Panc1 (cell line): ENCODE results near the gene ABCG1. TPM values are rescaled to one million over a fixed set of nuclear protein-coding genes. Genes with fewer than 3 reads are reported as not detected.

Source experiments
- ATAC-seq: fragments of 200-7000 bp; cut with Tn5 transposase; 2 replicates; pipeline ENCODE4 v1.9.1; 2020; ENCODE audit warnings: mild to moderate bottlenecking, moderate library complexity
- BruUV-seq: library from RNA; stranded (reverse); fragments of 400-500 nt; replicated peaks from 2 replicates; lab custom pipeline; 2021; lab: Mats Ljungman, UMichigan
- CTCF ChIA-PET: fragments of 300-600 bp; sonication (Branson Sonifier 250); formaldehyde crosslinking; loops from one replicate; lab custom pipeline; 2022; ENCODE audit warnings: antibody characterized with exemption; lab: Charles Lee
- POLR2A ChIA-PET: fragments of 300-600 bp; sonication (Branson Sonifier 250); formaldehyde crosslinking; loops from one replicate; lab custom pipeline; 2022; ENCODE audit warnings: antibody characterized with exemption; lab: Charles Lee
- DNase-seq: peaks from one replicate; pipeline ENCODE4 v3.0.0-alpha.2; 2010; ENCODE audit warnings: low read depth, low spot score
- H3K27ac ChIP-seq: 2 replicates; pipeline ENCODE4 v1.5.1; 2011; ENCODE audit warnings: mild to moderate bottlenecking, low read length, inconsistent platforms
- H3K27me3 ChIP-seq: fragments of 200-500 bp; sonication (Bioruptor generic); 2 replicates; pipeline ENCODE4 v1.6.0; 2014; ENCODE audit warnings: low read length, inconsistent platforms; ENCODE audit not compliant: control insufficient read depth, insufficient read depth
- H3K36me3 ChIP-seq: fragments of 200-500 bp; sonication (Bioruptor generic); 2 replicates; pipeline ENCODE4 v1.5.1; 2014; ENCODE audit warnings: inconsistent platforms, mild to moderate bottlenecking, low read length, moderate library complexity; ENCODE audit not compliant: control insufficient read depth, insufficient read depth
- H3K4me1 ChIP-seq: 2 replicates; pipeline ENCODE4 v1.5.1; 2011; ENCODE audit warnings: inconsistent platforms, mild to moderate bottlenecking, low read length, moderate library complexity; ENCODE audit not compliant: control insufficient read depth, insufficient read depth
- H3K4me3 ChIP-seq, 2 experiments: 2 replicates each; pipeline ENCODE4 v1.5.1; 2011 to 2012; ENCODE audit warnings: low read depth in 2 of 2, low read length in 2 of 2, mild to moderate bottlenecking in 2 of 2, inconsistent platforms in 1 of 2, moderate library complexity in 1 of 2
- H3K9me3 ChIP-seq: fragments of 200-500 bp; sonication (Bioruptor generic); 2 replicates; pipeline ENCODE4 v1.5.1; 2014; ENCODE audit warnings: low read depth, mild to moderate bottlenecking, inconsistent platforms, low read length, moderate library complexity; ENCODE audit not compliant: control insufficient read depth, insufficient read depth
- POLR2AphosphoS5 ChIP-seq: IDR thresholded peaks from 2 replicates; pipeline ENCODE4 v1.6.1; 2012; ENCODE audit warnings: mild to moderate bottlenecking, low read depth, low read length, moderate library complexity
- SIN3A ChIP-seq: IDR thresholded peaks from 2 replicates; pipeline ENCODE4 v1.6.1; 2012; ENCODE audit warnings: low read depth, mild to moderate bottlenecking, low read length, moderate library complexity, borderline replicate concordance; ENCODE audit not compliant: insufficient read depth
- TCF7L2 ChIP-seq: IDR thresholded peaks from 2 replicates; pipeline ENCODE4 v1.6.1; 2011; ENCODE audit warnings: mild to moderate bottlenecking, low read depth, low read length, inconsistent platforms
- in situ Hi-C: cut with HindIII; loops from 2 replicates; pipeline ENCODE4 v1.10.0; 2016; ENCODE audit warnings: low sequenced_read_pairs, low pct_unique_long_range_greater_than_20kb
- intact Hi-C: fragments of 100-400 bp; cut with micrococcal nuclease; formaldehyde crosslinking; loops from one replicate; pipeline ENCODE4 v1.10.0; 2022; ENCODE audit not compliant: unreplicated experiment
- total RNA-seq: library from RNA; stranded (reverse); gene quantifications from one replicate; pipeline ENCODE4 v1.2.1, GENCODE V29; 2021; ENCODE audit not compliant: unreplicated experiment
- TF ChIP-seq, protein P1 (sequence below), 2 experiments: IDR thresholded peaks; 2 replicates each; pipeline ENCODE4 v1.6.1; 2011 to 2012; ENCODE audit warnings: low read depth in 2 of 2, control low read depth in 1 of 2, low read length in 1 of 2, mild to moderate bottlenecking in 1 of 2, moderate library complexity in 1 of 2; ENCODE audit not compliant: insufficient read depth in 1 of 2
- TF ChIP-seq, protein P2 (sequence below): fragments of 450-650 bp; IDR thresholded peaks from 2 replicates; pipeline ENCODE4 v1.5.1; 2017; ENCODE audit warnings: mild to moderate bottlenecking

The ABCG1 gene
- total RNA-seq, 1 experiment from 2014 or later, result 0.80 TPM

DNA sequence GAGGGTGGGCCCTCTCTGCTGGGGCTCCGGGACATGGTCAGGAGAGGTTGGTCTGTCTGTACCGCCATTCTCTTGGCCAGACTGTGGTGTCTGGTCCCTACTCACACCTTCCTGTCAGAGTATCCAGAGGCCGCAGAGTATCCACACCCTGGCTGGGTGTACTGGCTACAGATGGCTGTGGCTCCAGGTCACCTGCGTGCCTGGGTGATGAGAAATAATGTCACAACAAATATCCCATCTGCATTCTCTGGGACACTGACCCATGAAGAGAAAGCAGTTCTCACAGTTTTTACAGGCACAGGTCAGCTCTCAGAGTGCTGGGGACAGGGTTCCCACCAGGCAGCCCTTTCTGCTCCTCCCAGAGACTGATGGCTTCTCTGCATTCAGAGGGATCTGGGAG, 37.4 kb downstream of the ABCG1 start:
- H3K36me3 ChIP-seq, result no peaks in the 10 kb centered on the region
- no peaks in the 10 kb centered on the region for H3K9me3 ChIP-seq
- no peaks in the 10 kb centered on the region for H3K27me3 ChIP-seq
- ChIA-PET CTCF (no interaction called here), POLR2A (no interaction called here)
- intact Hi-C loops, result loop anchor here (10.0 kb wide), 1 partner anchor 112 kb away; no protein-coding TSS in a partner anchor
- DNase-seq (no peak), ATAC-seq (no peak)
- no peak overlapping the region for H3K27ac ChIP-seq
- TF ChIP-seq POLR2AphosphoS5 (no peak), SIN3A (no peak), TCF7L2 (no peak)
- TF ChIP-seq, protein P1, sequence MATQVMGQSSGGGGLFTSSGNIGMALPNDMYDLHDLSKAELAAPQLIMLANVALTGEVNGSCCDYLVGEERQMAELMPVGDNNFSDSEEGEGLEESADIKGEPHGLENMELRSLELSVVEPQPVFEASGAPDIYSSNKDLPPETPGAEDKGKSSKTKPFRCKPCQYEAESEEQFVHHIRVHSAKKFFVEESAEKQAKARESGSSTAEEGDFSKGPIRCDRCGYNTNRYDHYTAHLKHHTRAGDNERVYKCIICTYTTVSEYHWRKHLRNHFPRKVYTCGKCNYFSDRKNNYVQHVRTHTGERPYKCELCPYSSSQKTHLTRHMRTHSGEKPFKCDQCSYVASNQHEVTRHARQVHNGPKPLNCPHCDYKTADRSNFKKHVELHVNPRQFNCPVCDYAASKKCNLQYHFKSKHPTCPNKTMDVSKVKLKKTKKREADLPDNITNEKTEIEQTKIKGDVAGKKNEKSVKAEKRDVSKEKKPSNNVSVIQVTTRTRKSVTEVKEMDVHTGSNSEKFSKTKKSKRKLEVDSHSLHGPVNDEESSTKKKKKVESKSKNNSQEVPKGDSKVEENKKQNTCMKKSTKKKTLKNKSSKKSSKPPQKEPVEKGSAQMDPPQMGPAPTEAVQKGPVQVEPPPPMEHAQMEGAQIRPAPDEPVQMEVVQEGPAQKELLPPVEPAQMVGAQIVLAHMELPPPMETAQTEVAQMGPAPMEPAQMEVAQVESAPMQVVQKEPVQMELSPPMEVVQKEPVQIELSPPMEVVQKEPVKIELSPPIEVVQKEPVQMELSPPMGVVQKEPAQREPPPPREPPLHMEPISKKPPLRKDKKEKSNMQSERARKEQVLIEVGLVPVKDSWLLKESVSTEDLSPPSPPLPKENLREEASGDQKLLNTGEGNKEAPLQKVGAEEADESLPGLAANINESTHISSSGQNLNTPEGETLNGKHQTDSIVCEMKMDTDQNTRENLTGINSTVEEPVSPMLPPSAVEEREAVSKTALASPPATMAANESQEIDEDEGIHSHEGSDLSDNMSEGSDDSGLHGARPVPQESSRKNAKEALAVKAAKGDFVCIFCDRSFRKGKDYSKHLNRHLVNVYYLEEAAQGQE (IDR thresholded peaks at IDR 0.05; ENCODE audit: insufficient read depth in 1 of 2, low read depth in 2 of 2, low read length in 1 of 2), result no peak
- TF ChIP-seq, protein P2, sequence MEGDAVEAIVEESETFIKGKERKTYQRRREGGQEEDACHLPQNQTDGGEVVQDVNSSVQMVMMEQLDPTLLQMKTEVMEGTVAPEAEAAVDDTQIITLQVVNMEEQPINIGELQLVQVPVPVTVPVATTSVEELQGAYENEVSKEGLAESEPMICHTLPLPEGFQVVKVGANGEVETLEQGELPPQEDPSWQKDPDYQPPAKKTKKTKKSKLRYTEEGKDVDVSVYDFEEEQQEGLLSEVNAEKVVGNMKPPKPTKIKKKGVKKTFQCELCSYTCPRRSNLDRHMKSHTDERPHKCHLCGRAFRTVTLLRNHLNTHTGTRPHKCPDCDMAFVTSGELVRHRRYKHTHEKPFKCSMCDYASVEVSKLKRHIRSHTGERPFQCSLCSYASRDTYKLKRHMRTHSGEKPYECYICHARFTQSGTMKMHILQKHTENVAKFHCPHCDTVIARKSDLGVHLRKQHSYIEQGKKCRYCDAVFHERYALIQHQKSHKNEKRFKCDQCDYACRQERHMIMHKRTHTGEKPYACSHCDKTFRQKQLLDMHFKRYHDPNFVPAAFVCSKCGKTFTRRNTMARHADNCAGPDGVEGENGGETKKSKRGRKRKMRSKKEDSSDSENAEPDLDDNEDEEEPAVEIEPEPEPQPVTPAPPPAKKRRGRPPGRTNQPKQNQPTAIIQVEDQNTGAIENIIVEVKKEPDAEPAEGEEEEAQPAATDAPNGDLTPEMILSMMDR, result no peak
- BruUV-seq, result no TSS peak
- H3K4me1 ChIP-seq, result no peaks in the 10 kb centered on the region
- no peak overlapping the region for H3K4me3 ChIP-seq
- in situ Hi-C loops, result no loop called here

DNA sequence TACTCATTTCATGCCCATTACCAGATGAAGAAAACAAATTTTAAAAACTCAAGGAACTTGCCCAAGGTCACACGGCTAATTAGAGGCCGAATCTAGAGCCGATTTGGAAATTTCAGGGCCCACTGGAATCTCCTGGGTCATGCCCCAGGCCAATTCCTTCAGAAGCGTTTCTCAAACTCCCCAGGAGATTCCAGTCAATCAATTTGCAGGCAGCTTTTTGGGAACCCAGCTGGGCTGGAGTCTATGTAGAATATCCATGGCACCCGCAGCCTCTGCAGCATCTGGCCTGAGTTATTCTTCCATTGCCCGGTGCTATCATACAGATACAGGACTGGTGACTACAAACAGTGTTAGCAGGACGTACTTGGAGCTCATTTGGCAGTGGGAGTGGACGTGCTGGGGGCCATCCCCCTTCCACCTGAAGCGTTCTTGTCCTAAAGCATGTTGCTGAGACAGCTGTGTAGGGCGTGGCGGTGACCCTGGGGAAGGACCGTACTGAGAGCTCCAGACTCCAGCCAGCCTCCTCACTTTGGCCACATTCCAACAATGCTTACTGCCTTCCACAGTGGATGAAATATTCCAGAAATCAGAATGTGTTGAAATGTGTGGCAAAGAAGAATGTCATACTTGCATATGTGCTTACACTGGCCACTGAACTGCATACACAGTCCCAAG, 38.3 kb downstream of the ABCG1 start:
- intact Hi-C loops, result loop anchor here (10.0 kb wide), 1 partner anchor 112 kb away; no protein-coding TSS in a partner anchor
- H3K27ac ChIP-seq, result no peak overlapping the region
- BruUV-seq, result no TSS peak

More for the DNA sequence above, 38.3 kb downstream of the ABCG1 start:
- in situ Hi-C loops, result no loop called here
- no peak for DNase-seq
- H3K27me3 ChIP-seq, result no peaks in the 10 kb centered on the region
- H3K4me1 ChIP-seq, result no peaks in the 10 kb centered on the region
- TF ChIP-seq, protein P1 (IDR thresholded peaks at IDR 0.05; ENCODE audit: insufficient read depth in 1 of 2, low read depth in 2 of 2, low read length in 1 of 2), result no peak
- TF ChIP-seq POLR2AphosphoS5 (no peak), SIN3A (no peak), TCF7L2 (no peak)
- TF ChIP-seq, protein P2, result no peak
- H3K9me3 ChIP-seq, result no peaks in the 10 kb centered on the region
- CTCF ChIA-PET, result interaction anchor here (0.5 kb wide), 1 partner anchor 625 kb away, joined by 7 read pairs; no protein-coding TSS in a partner anchor
- POLR2A ChIA-PET, result no interaction called here
- no peak overlapping the region for H3K4me3 ChIP-seq
- ATAC-seq, result no peak
- H3K36me3 ChIP-seq, result no peaks in the 10 kb centered on the region
